Mesenchymal stem cell (in vitro differentiated cells and primary cell): ENCODE results near the gene CSPG5.
A peak's percentile ranks its signal among the peaks of the same experiment; 100 is the strongest.

Experiments used
- DNase-seq: peaks from one replicate; pipeline ENCODE4 v3.0.0-alpha.2; 2013
- H2AFZ ChIP-seq: one replicate; pipeline ENCODE4 v1.6.1; 2013; ENCODE audit warnings: low read depth, mild to moderate bottlenecking, control low read depth, inconsistent platforms, low read length, moderate library complexity
- H2AK5ac ChIP-seq: 2 replicates; pipeline ENCODE4 v1.6.1; 2013; ENCODE audit warnings: low read length, moderate library complexity, mild to moderate bottlenecking, inconsistent platforms; ENCODE audit not compliant: severe bottlenecking
- H2BK120ac ChIP-seq: one replicate; pipeline ENCODE4 v1.6.1; 2013; ENCODE audit warnings: low read depth, mild to moderate bottlenecking, inconsistent platforms, low read length, moderate library complexity
- H2BK12ac ChIP-seq, 2 experiments: one replicate each; pipeline ENCODE4 v1.6.1; 2013; ENCODE audit warnings: inconsistent platforms in 2 of 2, low read length in 2 of 2, mild to moderate bottlenecking in 2 of 2, moderate library complexity in 2 of 2, control low read depth in 1 of 2
- H2BK15ac ChIP-seq: one replicate; pipeline ENCODE4 v1.6.1; 2013; ENCODE audit warnings: mild to moderate bottlenecking, low read depth, inconsistent platforms; ENCODE audit not compliant: poor library complexity, severe bottlenecking
- H2BK5ac ChIP-seq: 2 replicates; pipeline ENCODE4 v1.6.1; 2013; ENCODE audit warnings: low read depth, mild to moderate bottlenecking, low read length, control low read depth, inconsistent platforms; ENCODE audit not compliant: poor library complexity, severe bottlenecking
- H3K14ac ChIP-seq, 2 experiments: one replicate each; pipeline ENCODE4 v1.6.1; 2013; ENCODE audit warnings: inconsistent platforms in 2 of 2, low read length in 2 of 2, control low read depth in 1 of 2, mild to moderate bottlenecking in 1 of 2, moderate library complexity in 1 of 2
- H3K18ac ChIP-seq, 2 experiments: one replicate each; pipeline ENCODE4 v1.6.1; 2013; ENCODE audit warnings: inconsistent platforms in 2 of 2, low read length in 2 of 2, control low read depth in 1 of 2, low read depth in 1 of 2, mild to moderate bottlenecking in 1 of 2
- H3K23ac ChIP-seq, 2 experiments: one replicate each; pipeline ENCODE4 v1.6.1; 2013; ENCODE audit warnings: inconsistent platforms in 2 of 2, low read length in 2 of 2, mild to moderate bottlenecking in 2 of 2, moderate library complexity in 2 of 2, control low read depth in 1 of 2
- H3K27ac ChIP-seq: 2 replicates; pipeline ENCODE4 v1.5.1; 2013; ENCODE audit warnings: mild to moderate bottlenecking, moderate library complexity, low read length, control low read depth, inconsistent platforms; ENCODE audit not compliant: poor library complexity, severe bottlenecking
- H3K27me3 ChIP-seq, 2 experiments: 2 replicates each; pipeline versions ENCODE4 v1.6.1 to v1.7.0; 2013; ENCODE audit warnings: low read length in 2 of 2, mild to moderate bottlenecking in 2 of 2, moderate library complexity in 2 of 2, control low read depth in 1 of 2, inconsistent platforms in 1 of 2; ENCODE audit not compliant: control insufficient read depth in 1 of 2, insufficient read depth in 1 of 2
- H3K36me3 ChIP-seq, 2 experiments: 2 replicates each; pipeline versions ENCODE4 v1.6.1 to v1.7.0; 2013; ENCODE audit warnings: low read length in 2 of 2, control low read depth in 1 of 2, inconsistent platforms in 1 of 2, low read depth in 1 of 2, mild to moderate bottlenecking in 1 of 2; ENCODE audit not compliant: insufficient read depth in 2 of 2, control insufficient read depth in 1 of 2
- H3K4ac ChIP-seq, 2 experiments: one replicate each; pipeline ENCODE4 v1.6.1; 2013; ENCODE audit warnings: inconsistent platforms in 2 of 2, low read length in 2 of 2, mild to moderate bottlenecking in 2 of 2, moderate library complexity in 2 of 2, control low read depth in 1 of 2, low read depth in 1 of 2
- H3K4me1 ChIP-seq: 2 replicates; pipeline ENCODE4 v1.6.1; 2013; ENCODE audit warnings: low read depth, low read length, control low read depth; ENCODE audit not compliant: control insufficient read depth, insufficient read depth
- H3K4me2 ChIP-seq: 2 replicates; pipeline ENCODE4 v1.6.1; 2013; ENCODE audit warnings: low read length, mild to moderate bottlenecking, inconsistent platforms; ENCODE audit not compliant: poor library complexity, severe bottlenecking
- H3K4me3 ChIP-seq, 2 experiments: 2 replicates each; pipeline versions ENCODE4 v1.5.1 to v1.7.0; 2013; ENCODE audit warnings: low read length in 2 of 2, mild to moderate bottlenecking in 2 of 2, control low read depth in 1 of 2, low read depth in 1 of 2; ENCODE audit not compliant: insufficient read depth in 1 of 2
- H3K79me1 ChIP-seq: replicated peaks from 2 replicates; pipeline ENCODE4 v1.6.1; 2013; ENCODE audit warnings: mild to moderate bottlenecking, control low read depth, low read length, inconsistent platforms; ENCODE audit not compliant: poor library complexity, severe bottlenecking
- H3K9ac ChIP-seq: 2 replicates; pipeline ENCODE4 v1.7.0; 2013; ENCODE audit warnings: mild to moderate bottlenecking, low read length, moderate library complexity
- H3K9me3 ChIP-seq: 2 replicates; pipeline ENCODE4 v1.7.0; 2013; ENCODE audit warnings: mild to moderate bottlenecking, low read length; ENCODE audit not compliant: control insufficient read depth
- H4K8ac ChIP-seq: one replicate; pipeline ENCODE4 v1.6.1; 2013; ENCODE audit warnings: inconsistent platforms, mild to moderate bottlenecking, low read length, moderate library complexity
- H4K91ac ChIP-seq: one replicate; pipeline ENCODE4 v1.6.1; 2013; ENCODE audit warnings: mild to moderate bottlenecking, low read length, inconsistent platforms
- whole genome bisulfite sequencing: methylation state at CpG from one replicate; pipeline ENCODE4 v1.1.7; 2013; ENCODE audit warnings: mixed read lengths; 5-methylcytosine and 5-hydroxymethylcytosine counted together

CSPG5 gene

GRCh38 chr3:47542471-47543173 lies 36.0 kb downstream of the CSPG5 start:
- Histone ChIP-seq H2BK15ac (no peak overlapping the region), H2AFZ (no peak overlapping the region), H3K4ac (no peak overlapping the region), H3K23ac (no peak overlapping the region), H2AK5ac (no peak overlapping the region), H2BK5ac (no peak overlapping the region), H3K9me3 (no peaks in the 10 kb centered on the region), H3K27ac (no peak overlapping the region), H2BK12ac (no peak overlapping the region), H4K91ac (no peak overlapping the region), H3K9ac (no peak overlapping the region), H3K79me1 (no peaks in the 10 kb centered on the region), H3K4me2 (no peak overlapping the region), H3K18ac (no peak overlapping the region), H3K4me1 (peaks cover 2% of the 10 kb centered on the region), H2BK120ac (no peak overlapping the region), H3K4me3 (no peak overlapping the region), H3K14ac (no peak overlapping the region), H3K36me3 (peaks cover 0 to 4% of the 10 kb centered on the region in 2 experiments), H4K8ac (no peak overlapping the region), H3K27me3 (peaks cover under 1 to 12% of the 10 kb centered on the region in 2 experiments)
- DNase-seq, result no peak
- 75% methylated on average over 20 of the region's 21 CpGs for WGBS

- 70% methylated on average over 6 of the region's 6 CpGs for WGBS
- H3K4ac ChIP-seq, result no peak overlapping the region
- peaks cover 1 to 12% of the 10 kb centered on the region in 2 experiments for H3K27me3 ChIP-seq
- peaks cover 2% of the 10 kb centered on the region for H3K4me1 ChIP-seq
- no peak overlapping the region for H3K27ac ChIP-seq
- no peaks in the 10 kb centered on the region for H3K9me3 ChIP-seq
- no peak overlapping the region for H2BK12ac ChIP-seq
- H3K9ac ChIP-seq, result no peak overlapping the region
- no peak overlapping the region for H2BK120ac ChIP-seq
- H3K4me2 ChIP-seq, result no peak overlapping the region
- no peak overlapping the region for H4K91ac ChIP-seq
- H2BK5ac ChIP-seq, result no peak overlapping the region
- no peak overlapping the region for H2AK5ac ChIP-seq
- no peaks in the 10 kb centered on the region for H3K79me1 ChIP-seq
- H4K8ac ChIP-seq, result no peak overlapping the region
- no peak overlapping the region for H3K14ac ChIP-seq
- DNase-seq, result no peak
- no peak overlapping the region for H3K4me3 ChIP-seq
- H3K36me3 ChIP-seq, result peaks cover 0 to 4% of the 10 kb centered on the region in 2 experiments
- H2BK15ac ChIP-seq, result no peak overlapping the region
- H3K23ac ChIP-seq, result no peak overlapping the region
- no peak overlapping the region for H2AFZ ChIP-seq
- H3K18ac ChIP-seq, result no peak overlapping the region
These were observed 37.0 kb downstream of the CSPG5 start for GRCh38 chr3:47541583-47542108.

- H3K4me2 ChIP-seq, result no peak overlapping the region
- peaks cover 2% of the 10 kb centered on the region for H3K4me1 ChIP-seq
- no peaks in the 10 kb centered on the region for H3K79me1 ChIP-seq
- H3K14ac ChIP-seq, result no peak overlapping the region
- H3K4ac ChIP-seq, result no peak overlapping the region
- no peak overlapping the region for H2AFZ ChIP-seq
- H4K8ac ChIP-seq, result no peak overlapping the region
- no peak overlapping the region for H3K9ac ChIP-seq
- H2BK15ac ChIP-seq, result no peak overlapping the region
- no peak overlapping the region for H4K91ac ChIP-seq
- H3K9me3 ChIP-seq, result no peaks in the 10 kb centered on the region
- 71% methylated on average over 1 of the region's 4 CpGs for WGBS
- H3K27me3 ChIP-seq, result peaks cover 5 to 12% of the 10 kb centered on the region in 2 experiments
- H3K4me3 ChIP-seq, result no peak overlapping the region
- no peak overlapping the region for H3K27ac ChIP-seq
- no peak overlapping the region for H2BK12ac ChIP-seq
- H3K23ac ChIP-seq, result no peak overlapping the region
- H3K18ac ChIP-seq, result no peak overlapping the region
- peaks cover 0 to 4% of the 10 kb centered on the region in 2 experiments for H3K36me3 ChIP-seq
- no peak overlapping the region for H2AK5ac ChIP-seq
- H2BK120ac ChIP-seq, result no peak overlapping the region
- DNase-seq, result no peak
- no peak overlapping the region for H2BK5ac ChIP-seq
These were observed 38.4 kb downstream of the CSPG5 start for GRCh38 chr3:47540281-47540680.

GRCh38 chr3:47536967-47537366 lies 41.7 kb downstream of the CSPG5 start:
- H3K9ac ChIP-seq, result no peak overlapping the region
- peak overlapping the region in 1 of 2 experiments; percentile 14 for H3K14ac ChIP-seq
- WGBS, result 96% methylated on average over 6 of the region's 6 CpGs
- H3K18ac ChIP-seq, result no peak overlapping the region
- H3K4me1 ChIP-seq, result no peaks in the 10 kb centered on the region
- no peaks in the 10 kb centered on the region for H3K9me3 ChIP-seq
- DNase-seq, result no peak
- no peak overlapping the region for H3K27ac ChIP-seq
- peaks cover 7 to 12% of the 10 kb centered on the region in 2 experiments for H3K27me3 ChIP-seq
- no peak overlapping the region for H3K4ac ChIP-seq
- H3K36me3 ChIP-seq, result no peaks in the 10 kb centered on the region
- no peak overlapping the region for H3K4me3 ChIP-seq
- no peak overlapping the region for H2BK120ac ChIP-seq
- no peak overlapping the region for H2AK5ac ChIP-seq
- peak overlapping the region; percentile 7 for H2AFZ ChIP-seq
- H2BK12ac ChIP-seq, result no peak overlapping the region
- H3K79me1 ChIP-seq, result no peaks in the 10 kb centered on the region
- H3K4me2 ChIP-seq, result no peak overlapping the region
- no peak overlapping the region for H4K8ac ChIP-seq
- no peak overlapping the region for H2BK15ac ChIP-seq
- no peak overlapping the region for H2BK5ac ChIP-seq
- H3K23ac ChIP-seq, result no peak overlapping the region
- no peak overlapping the region for H4K91ac ChIP-seq
